Natural killer cell (primary cell): ENCODE results near the gene TIGD1. TPM values are rescaled to one million over a fixed set of nuclear protein-coding genes. Genes with fewer than 3 reads are reported as not detected.

Experiments
- ATAC-seq, 3 donors: fragments of 150-1000 bp in 2 of 3; fragments of 200-7000 bp in 1 of 3; cut with Tn5 transposase; 1 replicate in 1 of 3; 2 replicates in 2 of 3; pipeline ENCODE4 v1.10.0; 2021; ENCODE audit warnings: mild to moderate bottlenecking in 2 of 3, moderate library complexity in 2 of 3
- DNase-seq, 2 donors: peaks; one replicate each; pipeline versions ENCODE4 v3.0.0 to v3.0.0-alpha.2; 2013 to 2021; ENCODE audit warnings: mixed read lengths in 1 of 2
- H3K27ac ChIP-seq: one replicate; pipeline ENCODE4 v1.5.1; 2013; ENCODE audit warnings: mild to moderate bottlenecking, low read length
- H3K27me3 ChIP-seq: one replicate; pipeline ENCODE4 v1.6.1; 2013; ENCODE audit warnings: low read length; ENCODE audit not compliant: control insufficient read depth, insufficient read depth
- H3K36me3 ChIP-seq: one replicate; pipeline ENCODE4 v1.6.1; 2013; ENCODE audit warnings: low read length; ENCODE audit not compliant: control insufficient read depth, insufficient read depth
- H3K4me1 ChIP-seq: one replicate; pipeline ENCODE4 v1.6.1; 2013; ENCODE audit warnings: low read length; ENCODE audit not compliant: control insufficient read depth, insufficient read depth
- H3K4me3 ChIP-seq: one replicate; pipeline ENCODE4 v1.5.1; 2013; ENCODE audit warnings: low read length
- H3K9me3 ChIP-seq: one replicate; pipeline ENCODE4 v1.6.1; 2013; ENCODE audit warnings: low read length; ENCODE audit not compliant: control insufficient read depth, insufficient read depth
- H3K27ac Mint-ChIP-seq, 2 donors: one replicate each; pipeline ENCODE4 v1.8.0; 2022; ENCODE audit warnings: mild to moderate bottlenecking in 2 of 2, mixed read lengths in 2 of 2, moderate library complexity in 1 of 2
- H3K27me3 Mint-ChIP-seq, 2 donors: one replicate each; pipeline ENCODE4 v1.8.0; 2022; ENCODE audit warnings: low read depth in 2 of 2, mixed read lengths in 2 of 2
- H3K36me3 Mint-ChIP-seq: one replicate; pipeline ENCODE4 v1.8.0; 2022; ENCODE audit warnings: mixed read lengths
- H3K4me1 Mint-ChIP-seq, 2 donors: one replicate each; pipeline ENCODE4 v1.8.0; 2022; ENCODE audit warnings: mixed read lengths in 2 of 2
- H3K4me3 Mint-ChIP-seq: one replicate; pipeline ENCODE4 v1.8.0; 2022; ENCODE audit warnings: mild to moderate bottlenecking, moderate library complexity, mixed read lengths
- H3K9me3 Mint-ChIP-seq, 2 donors: one replicate each; pipeline ENCODE4 v1.8.0; 2022; ENCODE audit warnings: mixed read lengths in 2 of 2
- WGBS: methylation state at CpG from one replicate; pipeline ENCODE4 v1.1.7; 2013; ENCODE audit warnings: missing lambda C conversion rate; ENCODE audit not compliant: insufficient coverage; 5-methylcytosine and 5-hydroxymethylcytosine counted together
- intact Hi-C: fragments of 100-400 bp; cut with micrococcal nuclease; formaldehyde crosslinking; loops from one replicate; pipeline ENCODE4 v1.14.2; 2022
- total RNA-seq, 4 donors: library from RNA; stranded (reverse); fragments of 120-200 nt in 1 of 4; gene quantifications; one replicate each; pipeline versions ENCODE4 v1.2.3 to v1.2.4, GENCODE V29; 2013 to 2022
- TF ChIP-seq, protein P1 (sequence below): fragments of 200-600 bp; IDR thresholded peaks from one replicate; pipeline ENCODE4 v1.8.0; 2022; ENCODE audit warnings: antibody characterized with exemption

TIGD1 gene
- total RNA-seq, 3 donors from 2014 or later (not counting 1 experiment from before 2014, with no cell fraction given): 10.6 to 13.2 (median 12.4) TPM

DNA sequence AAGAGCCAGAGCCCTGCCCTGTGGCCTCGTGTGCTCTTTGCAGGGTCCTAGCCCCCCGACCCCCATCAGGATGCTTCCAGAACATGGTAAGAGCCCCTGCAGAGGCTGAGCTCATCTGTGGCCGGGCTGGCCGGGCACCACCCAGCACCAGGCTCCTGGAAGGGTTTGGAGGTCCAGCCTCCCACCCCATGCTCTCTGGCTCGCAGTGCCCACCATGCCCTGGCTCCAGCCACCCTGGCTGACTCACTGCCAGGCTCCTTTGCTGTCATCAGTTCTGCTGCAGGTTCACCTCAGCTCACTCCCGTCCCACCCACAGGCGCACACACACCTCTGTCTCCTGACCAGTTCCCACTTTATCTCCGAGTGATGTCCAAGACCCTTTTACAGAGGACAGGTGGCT lies 37.7 kb upstream of the TIGD1 start:
- H3K4me1 ChIP-seq: no peaks in the 10 kb centered on the region
- ATAC-seq (no peak), DNase-seq (no peak)
- WGBS: 89% methylated on average over 8 of the region's 8 CpGs
- H3K27me3 Mint-ChIP-seq: no peaks in the 10 kb centered on the region
- H3K4me3 Mint-ChIP-seq: no peak overlapping the region
- TF ChIP-seq, protein P1, sequence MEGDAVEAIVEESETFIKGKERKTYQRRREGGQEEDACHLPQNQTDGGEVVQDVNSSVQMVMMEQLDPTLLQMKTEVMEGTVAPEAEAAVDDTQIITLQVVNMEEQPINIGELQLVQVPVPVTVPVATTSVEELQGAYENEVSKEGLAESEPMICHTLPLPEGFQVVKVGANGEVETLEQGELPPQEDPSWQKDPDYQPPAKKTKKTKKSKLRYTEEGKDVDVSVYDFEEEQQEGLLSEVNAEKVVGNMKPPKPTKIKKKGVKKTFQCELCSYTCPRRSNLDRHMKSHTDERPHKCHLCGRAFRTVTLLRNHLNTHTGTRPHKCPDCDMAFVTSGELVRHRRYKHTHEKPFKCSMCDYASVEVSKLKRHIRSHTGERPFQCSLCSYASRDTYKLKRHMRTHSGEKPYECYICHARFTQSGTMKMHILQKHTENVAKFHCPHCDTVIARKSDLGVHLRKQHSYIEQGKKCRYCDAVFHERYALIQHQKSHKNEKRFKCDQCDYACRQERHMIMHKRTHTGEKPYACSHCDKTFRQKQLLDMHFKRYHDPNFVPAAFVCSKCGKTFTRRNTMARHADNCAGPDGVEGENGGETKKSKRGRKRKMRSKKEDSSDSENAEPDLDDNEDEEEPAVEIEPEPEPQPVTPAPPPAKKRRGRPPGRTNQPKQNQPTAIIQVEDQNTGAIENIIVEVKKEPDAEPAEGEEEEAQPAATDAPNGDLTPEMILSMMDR: no peak
- no peaks in the 10 kb centered on the region for H3K36me3 Mint-ChIP-seq
- H3K4me1 Mint-ChIP-seq: no peaks in the 10 kb centered on the region
- H3K27ac Mint-ChIP-seq: no peak overlapping the region
- H3K9me3 ChIP-seq: no peaks in the 10 kb centered on the region
- peaks cover 3% of the 10 kb centered on the region for H3K36me3 ChIP-seq
- H3K27ac ChIP-seq: no peak overlapping the region
- intact Hi-C loops: no loop called here
- no peaks in the 10 kb centered on the region for H3K9me3 Mint-ChIP-seq
- no peak overlapping the region for H3K4me3 ChIP-seq
- H3K27me3 ChIP-seq: no peaks in the 10 kb centered on the region

DNA sequence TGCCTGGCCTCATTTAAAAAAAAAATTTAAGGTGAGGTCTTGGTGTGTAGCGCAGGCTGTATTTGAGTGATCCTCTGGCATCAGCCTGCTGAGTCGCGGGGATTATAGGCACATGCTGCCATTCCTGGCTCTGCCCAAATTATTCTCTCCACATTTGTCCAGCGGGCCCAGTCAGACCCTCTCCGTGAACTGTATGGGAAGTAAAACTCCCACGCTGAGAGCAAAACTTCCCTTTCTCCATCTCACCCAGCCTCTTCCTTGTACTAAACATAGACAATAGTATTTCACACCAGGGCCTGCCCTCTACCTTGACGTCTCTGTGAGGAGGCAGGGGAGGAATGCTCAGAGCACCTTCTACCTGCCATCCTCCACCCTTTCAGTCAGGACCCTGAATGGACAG lies 37.2 kb upstream of the TIGD1 start:
- no peak for ATAC-seq
- WGBS: 74% methylated on average over 7 of the region's 7 CpGs

DNA sequence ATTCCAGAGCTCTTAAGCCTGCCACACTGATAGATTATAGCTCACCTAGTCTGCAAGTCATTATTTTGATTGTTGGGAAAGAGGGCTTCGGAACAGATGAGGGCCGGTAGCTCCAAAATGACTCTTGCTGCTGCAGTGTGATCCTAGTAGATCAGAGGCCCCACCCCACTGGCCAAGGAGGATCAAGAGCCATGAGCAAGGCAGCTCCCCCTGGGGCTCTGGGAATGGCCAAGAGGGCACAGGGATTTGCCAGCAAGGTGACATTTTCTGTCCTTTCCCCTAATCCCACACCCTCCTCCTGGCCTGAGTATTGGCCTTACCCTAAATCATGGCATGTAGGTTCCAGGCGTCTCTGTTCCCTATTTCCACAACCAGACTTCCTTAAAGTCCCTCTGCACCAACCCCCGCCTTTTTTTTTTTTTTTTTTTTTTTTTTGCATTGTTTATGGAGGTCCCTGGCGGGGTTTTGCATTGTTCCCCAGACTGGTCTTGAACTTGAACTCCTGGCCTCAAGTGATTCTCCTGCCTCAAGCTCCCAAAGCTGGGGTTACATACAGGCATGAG lies 36.7 kb upstream of the TIGD1 start:
- intact Hi-C loops: no loop called here
- TF ChIP-seq, protein P1: no peak
- H3K4me1 ChIP-seq: no peaks in the 10 kb centered on the region
- H3K27me3 ChIP-seq: no peaks in the 10 kb centered on the region
- H3K4me3 ChIP-seq: no peak overlapping the region
- Mint-ChIP-seq H3K9me3 (no peaks in the 10 kb centered on the region), H3K27ac (no peak overlapping the region), H3K4me1 (no peaks in the 10 kb centered on the region), H3K27me3 (no peaks in the 10 kb centered on the region), H3K36me3 (no peaks in the 10 kb centered on the region), H3K4me3 (no peak overlapping the region)
- H3K36me3 ChIP-seq: peaks cover 9% of the 10 kb centered on the region
- 80% methylated on average over 5 of the region's 5 CpGs for WGBS
- H3K27ac ChIP-seq: no peak overlapping the region
- DNase-seq: no peak
- ATAC-seq: no peak
- H3K9me3 ChIP-seq: no peaks in the 10 kb centered on the region

More for the DNA sequence above, 37.2 kb upstream of the TIGD1 start:
- TF ChIP-seq, protein P1: no peak
- intact Hi-C loops: no loop called here
- Mint-ChIP-seq H3K27ac (no peak overlapping the region), H3K4me1 (no peaks in the 10 kb centered on the region), H3K9me3 (no peaks in the 10 kb centered on the region), H3K27me3 (no peaks in the 10 kb centered on the region), H3K36me3 (no peaks in the 10 kb centered on the region), H3K4me3 (no peak overlapping the region)
- H3K4me3 ChIP-seq: no peak overlapping the region
- no peak overlapping the region for H3K27ac ChIP-seq
- no peaks in the 10 kb centered on the region for H3K4me1 ChIP-seq
- H3K36me3 ChIP-seq: peaks cover 5% of the 10 kb centered on the region
- no peaks in the 10 kb centered on the region for H3K9me3 ChIP-seq
- no peak for DNase-seq
- no peaks in the 10 kb centered on the region for H3K27me3 ChIP-seq

DNA sequence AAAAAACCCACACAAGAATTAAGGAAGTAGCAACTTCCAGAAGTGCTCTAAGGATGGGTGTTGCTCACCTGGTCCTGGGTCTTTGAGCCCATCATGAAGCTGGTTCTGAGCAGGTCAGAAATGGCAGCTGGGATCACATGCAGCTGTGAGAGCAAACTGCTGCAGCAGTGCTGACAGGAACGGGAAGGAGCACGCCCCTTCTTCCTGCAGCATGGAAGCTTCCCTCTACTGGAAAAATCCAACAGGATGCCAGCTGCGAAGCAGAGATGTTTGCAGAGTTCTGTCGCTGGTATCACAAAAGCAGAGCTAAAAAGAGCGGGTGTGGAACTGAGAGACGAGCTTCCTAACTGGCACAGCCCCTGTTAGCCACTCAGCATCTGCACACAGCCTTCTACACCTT lies 33.9 kb upstream of the TIGD1 start:
- Histone ChIP-seq H3K27me3 (no peaks in the 10 kb centered on the region), H3K27ac (no peak overlapping the region), H3K9me3 (no peaks in the 10 kb centered on the region), H3K4me3 (no peak overlapping the region), H3K4me1 (no peaks in the 10 kb centered on the region), H3K36me3 (peaks cover 17% of the 10 kb centered on the region)
- intact Hi-C loops: no loop called here
- Mint-ChIP-seq H3K27ac (peak overlapping the region in 1 of 2 donors; percentile 14), H3K36me3 (peaks cover 9% of the 10 kb centered on the region), H3K27me3 (no peaks in the 10 kb centered on the region), H3K9me3 (no peaks in the 10 kb centered on the region), H3K4me1 (peaks cover 0 to 8% of the 10 kb centered on the region in 2 donors), H3K4me3 (no peak overlapping the region)
- 94% methylated on average over 6 of the region's 6 CpGs for WGBS
- ATAC-seq (no peak), DNase-seq (no peak)
- TF ChIP-seq, protein P1: no peak
